ENCODE measurements around the gene MYH7. TPM values are rescaled to one million over a fixed set of nuclear protein-coding genes. Genes with fewer than 3 reads are reported as not detected.

Gene MYH7
- polyA plus RNA-seq, 3 donors: 0.25 to 6.7 (median 2.1) TPM

DNA sequence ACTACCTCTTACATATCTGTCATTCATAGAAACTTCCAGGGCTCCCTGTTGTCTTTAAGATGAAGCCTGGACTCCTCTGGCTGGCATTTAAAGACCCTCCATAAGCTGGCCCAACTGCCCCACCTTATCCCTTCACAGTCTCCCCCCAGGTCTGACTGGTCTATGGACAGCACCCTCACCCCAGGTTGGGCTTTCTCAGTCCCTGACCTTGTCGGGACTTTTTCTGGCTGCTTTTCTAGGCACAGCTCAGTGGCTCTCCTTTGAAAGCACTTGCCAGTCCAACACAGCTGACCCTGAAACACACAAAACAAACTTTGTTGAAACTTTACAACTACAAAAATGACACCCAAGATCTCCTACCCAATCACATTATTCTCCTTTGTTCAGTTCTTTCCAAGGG is 13.9 kb upstream of the MYH7 start:
- DNase-seq (ENCODE audit: low read depth in 3 of 3, low spot score in 2 of 3): no peak

DNA sequence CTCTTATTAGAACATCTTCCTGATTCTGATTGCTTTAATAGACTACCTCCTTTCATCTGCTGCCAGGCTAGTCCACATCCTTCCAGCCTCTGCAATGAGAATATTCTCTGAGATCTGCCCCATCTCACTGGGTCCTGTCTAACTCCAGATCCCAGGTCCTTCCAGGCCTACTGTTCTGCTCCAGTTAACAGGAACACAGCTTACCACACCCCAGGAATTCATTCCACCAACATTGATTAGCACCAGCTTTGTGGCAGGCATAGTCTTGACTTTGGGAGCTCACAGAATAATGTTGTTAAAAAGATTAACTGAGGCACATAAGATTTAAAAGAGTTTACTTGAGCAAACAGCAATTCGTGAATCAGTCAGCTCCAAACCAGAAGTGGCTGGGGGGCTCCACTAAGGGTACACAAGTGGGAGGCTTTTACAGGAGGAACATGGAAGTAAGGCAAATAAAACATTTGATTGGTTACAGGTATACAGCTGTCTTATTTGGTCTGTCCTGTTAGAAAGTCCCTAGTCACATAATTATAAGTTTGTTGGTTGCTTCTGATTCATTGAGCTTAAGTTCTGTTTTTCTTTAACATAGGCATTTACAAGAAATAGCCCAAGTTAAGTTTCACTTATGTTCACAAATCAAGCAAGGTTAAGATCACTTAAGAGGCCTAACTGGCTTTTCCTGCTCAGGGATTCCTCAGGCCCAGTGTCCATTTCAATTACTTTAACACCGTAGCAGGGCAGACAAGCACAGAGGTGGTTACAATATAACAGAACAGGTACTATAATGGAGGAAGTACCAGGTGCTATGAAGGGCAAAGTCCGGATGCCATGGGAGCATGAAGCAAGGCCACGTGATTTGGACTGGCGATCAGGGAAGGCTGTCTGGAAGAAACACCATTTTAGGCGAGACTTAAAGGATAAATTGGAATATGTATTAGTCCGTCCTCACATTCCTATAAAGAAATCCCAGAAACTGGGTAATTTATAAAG is 12.2 kb upstream of the MYH7 start:
- no peak for DNase-seq (ENCODE audit: low read depth in 3 of 3, low spot score in 2 of 3)

DNA sequence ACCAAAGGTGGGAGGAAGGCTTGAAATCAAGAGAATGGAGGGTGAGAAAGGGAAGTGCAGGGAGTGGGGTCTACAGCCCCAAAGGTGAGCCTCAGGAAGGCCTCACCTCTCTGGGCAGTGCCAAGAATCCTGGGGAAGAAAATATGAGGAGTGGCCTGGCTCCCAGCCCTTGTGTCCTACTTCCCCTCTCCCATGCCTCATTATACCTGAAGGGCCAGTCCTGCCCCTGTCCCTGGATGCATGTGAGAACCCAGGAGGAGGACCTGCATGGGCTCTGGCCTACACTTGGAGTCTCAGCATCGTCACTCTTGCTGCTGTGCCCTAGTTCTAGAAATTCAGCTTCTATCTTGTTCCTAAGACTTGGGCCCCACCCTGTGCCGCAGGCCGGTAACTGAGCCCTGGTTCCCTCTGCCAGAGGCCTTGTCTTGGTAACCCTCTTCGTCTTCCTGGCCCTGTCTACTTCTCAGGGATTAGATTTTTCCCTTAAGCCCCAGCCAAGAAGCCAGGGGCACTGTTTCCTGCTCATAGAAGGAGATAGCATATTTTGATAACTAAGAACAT is 10.9 kb upstream of the MYH7 start:
- no peak for DNase-seq (ENCODE audit: low read depth in 3 of 3, low spot score in 2 of 3)

DNA sequence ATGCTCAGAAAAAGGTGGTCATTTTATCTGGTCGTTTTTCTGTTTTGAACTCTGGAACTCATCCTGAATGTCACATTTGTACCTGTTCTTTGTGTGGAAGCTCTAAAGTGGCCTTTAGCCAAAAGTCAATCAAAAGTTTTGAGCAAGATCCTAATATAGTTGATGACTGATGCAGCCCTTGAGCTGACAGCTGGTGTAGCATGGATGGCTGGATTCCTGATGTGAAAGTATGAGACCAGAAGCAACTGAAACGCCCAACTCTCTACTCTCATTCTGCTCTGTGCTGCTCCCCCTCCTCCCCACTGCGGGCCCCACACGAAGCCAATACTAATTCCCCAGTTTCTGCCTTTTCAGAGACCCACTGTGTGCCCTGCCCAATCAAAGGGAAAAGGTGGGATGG is 10.3 kb upstream of the MYH7 start:
- DNase-seq (ENCODE audit: low read depth in 3 of 3, low spot score in 2 of 3): no peak

DNA sequence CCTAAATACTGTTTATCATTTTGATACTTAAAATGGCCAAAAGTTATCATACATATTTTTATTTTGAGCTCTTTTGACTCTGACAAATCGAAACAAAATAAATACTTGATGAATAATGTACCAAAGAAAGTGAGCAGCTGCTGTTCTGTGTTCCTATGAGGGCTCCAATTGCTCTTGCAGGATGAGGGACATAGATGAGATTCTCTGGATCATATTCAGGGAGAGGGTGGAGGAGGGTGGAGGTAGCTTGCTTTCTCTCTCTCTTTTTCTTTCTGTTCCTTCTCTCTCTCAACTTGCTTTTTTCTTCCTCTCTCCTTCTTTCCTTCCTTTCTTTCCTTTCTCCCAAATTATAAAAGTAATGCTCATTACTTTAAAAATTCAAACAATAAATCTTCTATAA is 8.9 kb upstream of the MYH7 start:
- DNase-seq (ENCODE audit: low read depth in 3 of 3, low spot score in 2 of 3): no peak

- DNase-seq (ENCODE audit: low read depth in 3 of 3, low spot score in 2 of 3): no peak
These were observed 8.4 kb upstream of the MYH7 start for GRCh38 chr14:23443881-23444280.

GRCh38 chr14:23443411-23443812 is 8.0 kb upstream of the MYH7 start:
- no peak for DNase-seq (ENCODE audit: low read depth in 3 of 3, low spot score in 2 of 3)

DNA sequence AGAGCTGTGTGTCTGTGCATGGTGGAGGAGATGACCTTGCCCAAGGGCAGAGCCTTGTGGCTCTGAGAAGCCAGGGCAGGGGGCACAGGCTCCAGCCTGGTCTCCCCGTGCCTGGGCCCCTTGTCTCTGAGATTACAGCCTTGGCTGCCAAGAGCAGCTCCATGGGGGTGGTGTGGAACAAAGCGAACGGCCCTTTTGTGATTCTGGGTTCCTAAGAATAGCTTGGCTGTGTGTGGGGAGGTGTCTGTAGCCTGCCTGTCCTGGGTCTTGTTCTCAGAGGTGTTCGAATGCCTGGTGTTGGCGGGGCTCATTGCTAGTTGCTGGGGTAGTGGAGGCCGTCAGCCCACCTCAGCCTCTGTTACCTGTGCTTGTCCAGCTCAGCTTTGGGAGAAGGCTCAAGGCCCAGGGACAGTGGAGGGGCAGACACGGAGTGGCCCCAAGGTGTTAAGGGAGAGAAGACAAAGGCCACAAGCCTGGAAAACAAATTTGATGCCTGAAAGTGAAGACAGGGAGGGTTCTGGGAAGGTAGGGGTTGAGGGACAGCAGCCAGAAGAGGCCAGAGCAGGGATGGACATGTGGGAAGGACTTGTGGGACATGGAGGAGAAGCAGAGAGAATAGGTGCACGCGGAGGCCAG is 7.4 kb upstream of the MYH7 start:
- no peak for DNase-seq (ENCODE audit: low read depth in 3 of 3, low spot score in 2 of 3)

GRCh38 chr14:23441076-23441475 is 5.6 kb upstream of the MYH7 start:
- DNase-seq (ENCODE audit: low read depth in 3 of 3, low spot score in 2 of 3): no peak

DNA sequence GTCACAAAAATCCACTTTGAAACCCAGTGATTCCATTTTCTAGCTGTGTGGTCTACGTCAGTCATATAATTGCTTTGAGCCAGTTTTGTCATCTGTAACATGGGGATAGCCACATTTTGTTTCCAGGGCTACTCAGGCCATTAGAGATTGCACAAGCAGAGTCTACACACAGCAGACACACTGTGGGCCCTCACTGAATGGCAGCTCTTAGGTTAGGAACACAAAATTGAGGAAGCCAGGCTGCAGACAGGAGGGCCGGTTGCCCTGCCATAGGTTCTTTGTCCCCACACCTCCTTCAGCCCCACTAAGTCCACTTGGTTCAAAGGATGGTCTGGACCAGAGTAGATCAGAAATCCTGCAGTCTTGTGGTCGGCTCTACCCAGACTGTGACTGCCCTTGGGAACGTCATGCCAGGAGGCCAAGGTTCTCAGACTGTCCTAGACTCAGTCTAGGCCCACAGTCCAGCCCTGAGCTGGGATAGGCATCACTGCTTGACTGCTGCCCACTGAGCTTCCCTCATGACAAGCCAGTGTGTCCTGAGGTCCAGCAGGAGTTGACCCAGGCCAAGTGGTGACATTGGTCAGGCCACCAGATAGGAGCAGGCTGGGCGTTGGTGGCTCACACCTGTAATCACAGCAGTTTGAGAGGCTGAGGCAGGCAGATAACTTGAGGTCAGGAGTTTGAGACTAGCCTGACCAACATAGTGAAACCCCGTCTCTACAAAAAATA is 3.8 kb upstream of the MYH7 start:
- no peak for DNase-seq (ENCODE audit: low read depth in 3 of 3, low spot score in 2 of 3)

- no peak for DNase-seq (ENCODE audit: low read depth in 3 of 3, low spot score in 2 of 3)
These were observed 2.9 kb upstream of the MYH7 start for GRCh38 chr14:23438101-23438971.

DNA sequence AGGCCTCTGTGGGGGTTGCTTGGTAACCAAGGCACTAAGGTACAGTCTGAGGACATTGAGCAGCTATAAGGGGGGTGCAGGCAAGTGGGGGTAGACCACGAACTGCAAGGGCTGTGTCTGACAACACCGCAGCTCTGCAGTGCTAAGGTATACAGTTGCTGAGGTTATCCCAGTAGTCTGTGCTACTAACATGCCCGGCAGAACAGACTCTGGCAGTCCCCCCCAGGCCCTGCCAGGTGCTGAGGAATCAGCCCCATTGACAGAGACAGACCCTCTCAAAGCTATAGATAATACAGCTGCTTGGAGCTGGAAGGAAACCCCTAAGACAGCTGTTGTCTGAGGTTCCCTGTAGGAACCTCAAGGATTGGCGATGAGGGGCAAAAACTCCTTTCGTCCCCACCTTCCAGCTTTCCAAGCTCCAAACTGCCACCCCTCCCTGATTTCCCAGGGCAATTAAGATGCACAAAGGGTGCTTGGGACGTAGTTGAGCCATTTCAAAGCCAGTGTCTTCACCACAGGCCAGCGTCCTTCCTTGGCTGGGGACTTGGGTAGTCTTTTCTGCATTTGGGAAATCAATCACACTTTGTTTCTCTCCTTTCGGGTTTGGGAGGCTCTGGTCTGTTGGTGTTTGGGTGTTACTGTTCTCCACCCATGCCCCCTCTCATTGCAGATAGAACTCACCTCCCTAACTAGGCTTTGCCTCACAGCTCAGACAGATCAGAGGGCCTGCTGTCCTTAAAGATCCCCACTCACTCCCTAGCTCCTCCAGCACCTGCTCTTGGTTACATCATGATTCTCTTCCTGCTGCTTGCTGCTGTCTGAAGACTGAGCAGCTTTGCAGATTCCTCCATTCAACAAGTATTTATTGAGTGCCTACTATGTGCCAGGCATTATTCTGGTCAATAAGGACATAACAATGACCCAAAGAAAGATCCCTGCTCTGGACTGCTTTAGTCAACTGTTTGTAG is 2.0 kb upstream of the MYH7 start:
- no peak for DNase-seq (ENCODE audit: low read depth in 3 of 3, low spot score in 2 of 3)

DNA sequence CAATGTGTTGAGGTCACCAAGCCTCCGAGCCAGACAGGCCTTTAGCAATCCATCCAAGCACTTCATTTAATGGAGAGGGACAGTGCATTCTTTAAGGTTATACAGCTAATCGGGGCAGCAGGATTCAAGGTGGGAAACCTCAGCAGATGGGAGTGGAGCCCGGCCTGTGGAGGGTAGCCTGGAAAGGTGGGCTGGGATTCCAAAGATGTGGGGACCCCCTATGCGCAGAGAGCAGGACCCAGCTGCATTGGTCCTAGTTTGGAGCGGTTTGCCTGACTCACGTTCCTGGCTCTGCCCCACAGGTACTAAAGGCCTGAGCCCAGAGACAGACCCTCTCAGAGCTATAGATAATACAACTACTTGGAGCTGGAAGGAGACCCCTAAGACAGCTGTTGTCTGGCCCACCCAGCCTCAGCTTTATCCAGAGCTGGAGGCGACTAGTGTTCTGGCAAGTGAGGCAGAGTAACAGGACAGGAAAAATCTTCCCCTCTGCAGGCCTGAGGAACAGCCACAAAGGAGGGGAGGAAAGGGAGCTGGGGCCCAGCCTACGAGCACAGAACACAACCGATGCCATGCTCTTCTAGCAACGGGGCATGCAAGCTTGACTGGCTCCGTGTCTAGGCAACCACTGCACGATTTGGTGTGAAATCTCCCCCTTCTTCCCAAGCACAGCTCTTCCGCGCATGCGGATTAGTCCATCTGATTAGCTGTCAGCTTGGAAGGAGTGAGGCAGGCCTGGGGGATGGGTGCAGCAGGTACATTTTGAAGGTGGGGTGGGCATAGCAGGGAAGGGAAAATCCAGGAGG is 1.1 kb upstream of the MYH7 start:
- peak; percentile 70 to 88 (median 82) for DNase-seq (ENCODE audit: low read depth in 3 of 3, low spot score in 2 of 3)

- no peak for DNase-seq (ENCODE audit: low read depth in 3 of 3, low spot score in 2 of 3)
These were observed 805 bp downstream of the MYH7 start for GRCh38 chr14:23434488-23435222.

- DNase-seq (ENCODE audit: low read depth in 3 of 3, low spot score in 2 of 3): no peak
These were observed 2.0 kb downstream of the MYH7 start for GRCh38 chr14:23433457-23433856.

DNA sequence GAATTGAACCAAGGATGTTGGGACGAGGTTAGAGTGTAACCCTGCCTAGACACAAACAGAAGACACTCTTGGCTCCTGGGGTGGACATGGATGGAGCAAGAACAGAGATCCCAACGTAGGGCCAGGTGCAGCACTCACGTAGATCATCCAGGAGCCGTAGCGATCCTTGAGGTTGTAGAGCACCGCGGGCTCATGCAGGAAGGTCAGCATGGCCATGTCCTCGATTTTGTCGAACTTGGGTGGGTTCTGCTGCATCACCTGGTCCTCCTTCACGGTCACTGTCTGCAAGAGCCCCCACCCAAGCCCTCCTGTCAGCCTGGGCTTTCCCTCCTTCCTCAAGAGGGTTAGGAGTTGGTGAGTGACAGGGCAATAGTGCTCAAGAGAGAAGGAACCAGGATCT is 2.5 kb downstream of the MYH7 start:
- no peak for DNase-seq (ENCODE audit: low read depth in 3 of 3, low spot score in 2 of 3)

GRCh38 chr14:23432102-23432925 is 3.1 kb downstream of the MYH7 start:
- no peak for DNase-seq (ENCODE audit: low read depth in 3 of 3, low spot score in 2 of 3)

Measured in right renal cortex interstitium (tissue), 3 donors.